OCI-LY7 (cell line): ENCODE results near the gene SNRPF.

Experiments used
- EZH2phosphoT487 ChIP-seq: fragments of 200-600 bp; sonication (generic); IDR thresholded peaks from 2 replicates; pipeline ENCODE4 v1.6.1; 2018; ENCODE audit warnings: low read depth, borderline replicate concordance, mild to moderate bottlenecking, mixed run types, antibody characterized with exemption, low read length, moderate library complexity, mixed read lengths
- TF ChIP-seq, protein P1 (sequence below): fragments of 200-600 bp; sonication (generic); conservative IDR thresholded peaks from 2 replicates; pipeline ENCODE4 v1.5.1; 2014; ENCODE audit warnings: mild to moderate bottlenecking, antibody characterized with exemption, low read length, moderate library complexity, mixed read lengths

GRCh38 chr12:95809000-95809680 is 49.6 kb upstream of the SNRPF start:
- TF ChIP-seq, protein P1, sequence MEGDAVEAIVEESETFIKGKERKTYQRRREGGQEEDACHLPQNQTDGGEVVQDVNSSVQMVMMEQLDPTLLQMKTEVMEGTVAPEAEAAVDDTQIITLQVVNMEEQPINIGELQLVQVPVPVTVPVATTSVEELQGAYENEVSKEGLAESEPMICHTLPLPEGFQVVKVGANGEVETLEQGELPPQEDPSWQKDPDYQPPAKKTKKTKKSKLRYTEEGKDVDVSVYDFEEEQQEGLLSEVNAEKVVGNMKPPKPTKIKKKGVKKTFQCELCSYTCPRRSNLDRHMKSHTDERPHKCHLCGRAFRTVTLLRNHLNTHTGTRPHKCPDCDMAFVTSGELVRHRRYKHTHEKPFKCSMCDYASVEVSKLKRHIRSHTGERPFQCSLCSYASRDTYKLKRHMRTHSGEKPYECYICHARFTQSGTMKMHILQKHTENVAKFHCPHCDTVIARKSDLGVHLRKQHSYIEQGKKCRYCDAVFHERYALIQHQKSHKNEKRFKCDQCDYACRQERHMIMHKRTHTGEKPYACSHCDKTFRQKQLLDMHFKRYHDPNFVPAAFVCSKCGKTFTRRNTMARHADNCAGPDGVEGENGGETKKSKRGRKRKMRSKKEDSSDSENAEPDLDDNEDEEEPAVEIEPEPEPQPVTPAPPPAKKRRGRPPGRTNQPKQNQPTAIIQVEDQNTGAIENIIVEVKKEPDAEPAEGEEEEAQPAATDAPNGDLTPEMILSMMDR: no peak
- TF ChIP-seq EZH2phosphoT487: no peak
